ENCODE data around the gene BCR. TPM values are rescaled to one million over a fixed set of nuclear protein-coding genes. Genes with fewer than 3 reads are reported as not detected.

BCR gene
- total and polyA plus RNA-seq, 2 of the 13 experiments (the other 11 are each of a cell fraction or from before 2014, with no cell fraction given), result 19.9 to 33.6 TPM

DNA sequence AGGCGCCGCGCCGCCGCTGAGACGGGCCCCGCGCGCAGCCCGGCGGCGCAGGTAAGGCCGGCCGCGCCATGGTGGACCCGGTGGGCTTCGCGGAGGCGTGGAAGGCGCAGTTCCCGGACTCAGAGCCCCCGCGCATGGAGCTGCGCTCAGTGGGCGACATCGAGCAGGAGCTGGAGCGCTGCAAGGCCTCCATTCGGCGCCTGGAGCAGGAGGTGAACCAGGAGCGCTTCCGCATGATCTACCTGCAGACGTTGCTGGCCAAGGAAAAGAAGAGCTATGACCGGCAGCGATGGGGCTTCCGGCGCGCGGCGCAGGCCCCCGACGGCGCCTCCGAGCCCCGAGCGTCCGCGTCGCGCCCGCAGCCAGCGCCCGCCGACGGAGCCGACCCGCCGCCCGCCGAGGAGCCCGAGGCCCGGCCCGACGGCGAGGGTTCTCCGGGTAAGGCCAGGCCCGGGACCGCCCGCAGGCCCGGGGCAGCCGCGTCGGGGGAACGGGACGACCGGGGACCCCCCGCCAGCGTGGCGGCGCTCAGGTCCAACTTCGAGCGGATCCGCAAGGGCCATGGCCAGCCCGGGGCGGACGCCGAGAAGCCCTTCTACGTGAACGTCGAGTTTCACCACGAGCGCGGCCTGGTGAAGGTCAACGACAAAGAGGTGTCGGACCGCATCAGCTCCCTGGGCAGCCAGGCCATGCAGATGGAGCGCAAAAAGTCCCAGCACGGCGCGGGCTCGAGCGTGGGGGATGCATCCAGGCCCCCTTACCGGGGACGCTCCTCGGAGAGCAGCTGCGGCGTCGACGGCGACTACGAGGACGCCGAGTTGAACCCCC is 798 bp downstream of the BCR start (continued):
- TF ChIP-seq, protein P1, sequence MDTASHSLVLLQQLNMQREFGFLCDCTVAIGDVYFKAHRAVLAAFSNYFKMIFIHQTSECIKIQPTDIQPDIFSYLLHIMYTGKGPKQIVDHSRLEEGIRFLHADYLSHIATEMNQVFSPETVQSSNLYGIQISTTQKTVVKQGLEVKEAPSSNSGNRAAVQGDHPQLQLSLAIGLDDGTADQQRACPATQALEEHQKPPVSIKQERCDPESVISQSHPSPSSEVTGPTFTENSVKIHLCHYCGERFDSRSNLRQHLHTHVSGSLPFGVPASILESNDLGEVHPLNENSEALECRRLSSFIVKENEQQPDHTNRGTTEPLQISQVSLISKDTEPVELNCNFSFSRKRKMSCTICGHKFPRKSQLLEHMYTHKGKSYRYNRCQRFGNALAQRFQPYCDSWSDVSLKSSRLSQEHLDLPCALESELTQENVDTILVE (CRISPR knock-in tag; IDR thresholded peaks at IDR 0.05), result no peak
- TF ChIP-seq, protein P2, sequence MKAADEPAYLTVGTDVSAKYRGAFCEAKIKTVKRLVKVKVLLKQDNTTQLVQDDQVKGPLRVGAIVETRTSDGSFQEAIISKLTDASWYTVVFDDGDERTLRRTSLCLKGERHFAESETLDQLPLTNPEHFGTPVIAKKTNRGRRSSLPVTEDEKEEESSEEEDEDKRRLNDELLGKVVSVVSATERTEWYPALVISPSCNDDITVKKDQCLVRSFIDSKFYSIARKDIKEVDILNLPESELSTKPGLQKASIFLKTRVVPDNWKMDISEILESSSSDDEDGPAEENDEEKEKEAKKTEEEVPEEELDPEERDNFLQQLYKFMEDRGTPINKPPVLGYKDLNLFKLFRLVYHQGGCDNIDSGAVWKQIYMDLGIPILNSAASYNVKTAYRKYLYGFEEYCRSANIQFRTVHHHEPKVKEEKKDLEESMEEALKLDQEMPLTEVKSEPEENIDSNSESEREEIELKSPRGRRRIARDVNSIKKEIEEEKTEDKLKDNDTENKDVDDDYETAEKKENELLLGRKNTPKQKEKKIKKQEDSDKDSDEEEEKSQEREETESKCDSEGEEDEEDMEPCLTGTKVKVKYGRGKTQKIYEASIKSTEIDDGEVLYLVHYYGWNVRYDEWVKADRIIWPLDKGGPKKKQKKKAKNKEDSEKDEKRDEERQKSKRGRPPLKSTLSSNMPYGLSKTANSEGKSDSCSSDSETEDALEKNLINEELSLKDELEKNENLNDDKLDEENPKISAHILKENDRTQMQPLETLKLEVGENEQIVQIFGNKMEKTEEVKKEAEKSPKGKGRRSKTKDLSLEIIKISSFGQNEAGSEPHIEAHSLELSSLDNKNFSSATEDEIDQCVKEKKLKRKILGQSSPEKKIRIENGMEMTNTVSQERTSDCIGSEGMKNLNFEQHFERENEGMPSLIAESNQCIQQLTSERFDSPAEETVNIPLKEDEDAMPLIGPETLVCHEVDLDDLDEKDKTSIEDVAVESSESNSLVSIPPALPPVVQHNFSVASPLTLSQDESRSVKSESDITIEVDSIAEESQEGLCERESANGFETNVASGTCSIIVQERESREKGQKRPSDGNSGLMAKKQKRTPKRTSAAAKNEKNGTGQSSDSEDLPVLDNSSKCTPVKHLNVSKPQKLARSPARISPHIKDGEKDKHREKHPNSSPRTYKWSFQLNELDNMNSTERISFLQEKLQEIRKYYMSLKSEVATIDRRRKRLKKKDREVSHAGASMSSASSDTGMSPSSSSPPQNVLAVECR (CRISPR knock-in tag; IDR thresholded peaks at IDR 0.05; ENCODE audit: borderline replicate concordance), result peak; percentile 48; the same call in 1 of the 2 replicates
- TF ChIP-seq SAFB2 (CRISPR knock-in tag; IDR thresholded peaks at IDR 0.05; ENCODE audit: borderline replicate concordance, low read depth), result no peak
- no peak for TF ChIP-seq ZKSCAN5 (CRISPR knock-in tag; IDR thresholded peaks at IDR 0.05)
- TF ChIP-seq, protein P3, sequence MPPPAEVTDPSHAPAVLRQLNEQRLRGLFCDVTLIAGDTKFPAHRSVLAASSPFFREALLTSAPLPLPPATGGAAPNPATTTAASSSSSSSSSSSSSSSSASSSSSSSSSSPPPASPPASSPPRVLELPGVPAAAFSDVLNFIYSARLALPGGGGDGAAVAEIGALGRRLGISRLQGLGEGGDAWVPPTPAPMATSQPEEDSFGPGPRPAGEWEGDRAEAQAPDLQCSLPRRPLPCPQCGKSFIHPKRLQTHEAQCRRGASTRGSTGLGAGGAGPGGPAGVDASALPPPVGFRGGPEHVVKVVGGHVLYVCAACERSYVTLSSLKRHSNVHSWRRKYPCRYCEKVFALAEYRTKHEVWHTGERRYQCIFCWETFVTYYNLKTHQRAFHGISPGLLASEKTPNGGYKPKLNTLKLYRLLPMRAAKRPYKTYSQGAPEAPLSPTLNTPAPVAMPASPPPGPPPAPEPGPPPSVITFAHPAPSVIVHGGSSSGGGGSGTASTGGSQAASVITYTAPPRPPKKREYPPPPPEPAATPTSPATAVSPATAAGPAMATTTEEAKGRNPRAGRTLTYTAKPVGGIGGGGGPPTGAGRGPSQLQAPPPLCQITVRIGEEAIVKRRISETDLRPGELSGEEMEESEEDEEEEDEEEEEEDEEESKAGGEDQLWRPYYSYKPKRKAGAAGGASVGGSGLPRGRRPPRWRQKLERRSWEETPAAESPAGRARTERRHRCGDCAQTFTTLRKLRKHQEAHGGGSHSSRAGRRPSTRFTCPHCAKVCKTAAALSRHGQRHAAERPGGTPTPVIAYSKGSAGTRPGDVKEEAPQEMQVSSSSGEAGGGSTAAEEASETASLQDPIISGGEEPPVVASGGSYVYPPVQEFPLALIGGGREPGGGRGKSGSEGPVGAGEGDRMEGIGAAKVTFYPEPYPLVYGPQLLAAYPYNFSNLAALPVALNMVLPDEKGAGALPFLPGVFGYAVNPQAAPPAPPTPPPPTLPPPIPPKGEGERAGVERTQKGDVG (CRISPR knock-in tag; IDR thresholded peaks at IDR 0.05; ENCODE audit: borderline replicate concordance), result no peak
- TF ChIP-seq ZBTB1 (CRISPR knock-in tag; IDR thresholded peaks at IDR 0.05; ENCODE audit: borderline replicate concordance), result no peak
- TF ChIP-seq, protein P4, sequence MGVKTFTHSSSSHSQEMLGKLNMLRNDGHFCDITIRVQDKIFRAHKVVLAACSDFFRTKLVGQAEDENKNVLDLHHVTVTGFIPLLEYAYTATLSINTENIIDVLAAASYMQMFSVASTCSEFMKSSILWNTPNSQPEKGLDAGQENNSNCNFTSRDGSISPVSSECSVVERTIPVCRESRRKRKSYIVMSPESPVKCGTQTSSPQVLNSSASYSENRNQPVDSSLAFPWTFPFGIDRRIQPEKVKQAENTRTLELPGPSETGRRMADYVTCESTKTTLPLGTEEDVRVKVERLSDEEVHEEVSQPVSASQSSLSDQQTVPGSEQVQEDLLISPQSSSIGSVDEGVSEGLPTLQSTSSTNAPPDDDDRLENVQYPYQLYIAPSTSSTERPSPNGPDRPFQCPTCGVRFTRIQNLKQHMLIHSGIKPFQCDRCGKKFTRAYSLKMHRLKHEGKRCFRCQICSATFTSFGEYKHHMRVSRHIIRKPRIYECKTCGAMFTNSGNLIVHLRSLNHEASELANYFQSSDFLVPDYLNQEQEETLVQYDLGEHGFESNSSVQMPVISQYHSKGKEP (CRISPR knock-in tag; IDR thresholded peaks at IDR 0.05), result no peak
- TF ChIP-seq, protein P5, sequence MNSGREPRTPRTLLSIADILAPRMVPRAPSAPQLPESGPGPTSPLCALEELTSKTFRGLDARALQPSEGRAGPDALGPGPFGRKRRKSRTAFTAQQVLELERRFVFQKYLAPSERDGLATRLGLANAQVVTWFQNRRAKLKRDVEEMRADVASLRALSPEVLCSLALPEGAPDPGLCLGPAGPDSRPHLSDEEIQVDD (CRISPR knock-in tag; IDR thresholded peaks at IDR 0.05; ENCODE audit: borderline replicate concordance), result no peak
- no peak for TF ChIP-seq NFKBIZ (CRISPR knock-in tag; IDR thresholded peaks at IDR 0.05)
- 0 out of 2 replicates have a peak, but pooled peaks have one; percentile 1 for TF ChIP-seq BORCS8-MEF2B (CRISPR knock-in tag; IDR thresholded peaks at IDR 0.05)
- no peak for TF ChIP-seq GLI4 (CRISPR knock-in tag; IDR thresholded peaks at IDR 0.05; ENCODE audit: borderline replicate concordance)
- no peak for TF ChIP-seq U2AF1 (optimal IDR thresholded peaks at IDR 0.05; ENCODE audit: low read depth, low read length)
- no peak for TF ChIP-seq NFE2L1 (CRISPR knock-in tag; IDR thresholded peaks at IDR 0.05; ENCODE audit: borderline replicate concordance)
- TF ChIP-seq HNRNPH1 (optimal IDR thresholded peaks at IDR 0.05; ENCODE audit: low read depth, low read length), result no peak
- TF ChIP-seq, protein P6, sequence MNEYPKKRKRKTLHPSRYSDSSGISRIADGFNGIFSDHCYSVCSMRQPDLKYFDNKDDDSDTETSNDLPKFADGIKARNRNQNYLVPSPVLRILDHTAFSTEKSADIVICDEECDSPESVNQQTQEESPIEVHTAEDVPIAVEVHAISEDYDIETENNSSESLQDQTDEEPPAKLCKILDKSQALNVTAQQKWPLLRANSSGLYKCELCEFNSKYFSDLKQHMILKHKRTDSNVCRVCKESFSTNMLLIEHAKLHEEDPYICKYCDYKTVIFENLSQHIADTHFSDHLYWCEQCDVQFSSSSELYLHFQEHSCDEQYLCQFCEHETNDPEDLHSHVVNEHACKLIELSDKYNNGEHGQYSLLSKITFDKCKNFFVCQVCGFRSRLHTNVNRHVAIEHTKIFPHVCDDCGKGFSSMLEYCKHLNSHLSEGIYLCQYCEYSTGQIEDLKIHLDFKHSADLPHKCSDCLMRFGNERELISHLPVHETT (CRISPR knock-in tag; conservative IDR thresholded peaks at IDR 0.05), result no peak
